RPMI8226 (cell line): Measurements from ENCODE around the gene EXOC2.

ENCODE experiments used
- DNase-seq: peaks from one replicate; pipeline ENCODE4 v3.0.0-alpha.2; 2015

The EXOC2 gene, protein sequence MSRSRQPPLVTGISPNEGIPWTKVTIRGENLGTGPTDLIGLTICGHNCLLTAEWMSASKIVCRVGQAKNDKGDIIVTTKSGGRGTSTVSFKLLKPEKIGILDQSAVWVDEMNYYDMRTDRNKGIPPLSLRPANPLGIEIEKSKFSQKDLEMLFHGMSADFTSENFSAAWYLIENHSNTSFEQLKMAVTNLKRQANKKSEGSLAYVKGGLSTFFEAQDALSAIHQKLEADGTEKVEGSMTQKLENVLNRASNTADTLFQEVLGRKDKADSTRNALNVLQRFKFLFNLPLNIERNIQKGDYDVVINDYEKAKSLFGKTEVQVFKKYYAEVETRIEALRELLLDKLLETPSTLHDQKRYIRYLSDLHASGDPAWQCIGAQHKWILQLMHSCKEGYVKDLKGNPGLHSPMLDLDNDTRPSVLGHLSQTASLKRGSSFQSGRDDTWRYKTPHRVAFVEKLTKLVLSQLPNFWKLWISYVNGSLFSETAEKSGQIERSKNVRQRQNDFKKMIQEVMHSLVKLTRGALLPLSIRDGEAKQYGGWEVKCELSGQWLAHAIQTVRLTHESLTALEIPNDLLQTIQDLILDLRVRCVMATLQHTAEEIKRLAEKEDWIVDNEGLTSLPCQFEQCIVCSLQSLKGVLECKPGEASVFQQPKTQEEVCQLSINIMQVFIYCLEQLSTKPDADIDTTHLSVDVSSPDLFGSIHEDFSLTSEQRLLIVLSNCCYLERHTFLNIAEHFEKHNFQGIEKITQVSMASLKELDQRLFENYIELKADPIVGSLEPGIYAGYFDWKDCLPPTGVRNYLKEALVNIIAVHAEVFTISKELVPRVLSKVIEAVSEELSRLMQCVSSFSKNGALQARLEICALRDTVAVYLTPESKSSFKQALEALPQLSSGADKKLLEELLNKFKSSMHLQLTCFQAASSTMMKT

DNA sequence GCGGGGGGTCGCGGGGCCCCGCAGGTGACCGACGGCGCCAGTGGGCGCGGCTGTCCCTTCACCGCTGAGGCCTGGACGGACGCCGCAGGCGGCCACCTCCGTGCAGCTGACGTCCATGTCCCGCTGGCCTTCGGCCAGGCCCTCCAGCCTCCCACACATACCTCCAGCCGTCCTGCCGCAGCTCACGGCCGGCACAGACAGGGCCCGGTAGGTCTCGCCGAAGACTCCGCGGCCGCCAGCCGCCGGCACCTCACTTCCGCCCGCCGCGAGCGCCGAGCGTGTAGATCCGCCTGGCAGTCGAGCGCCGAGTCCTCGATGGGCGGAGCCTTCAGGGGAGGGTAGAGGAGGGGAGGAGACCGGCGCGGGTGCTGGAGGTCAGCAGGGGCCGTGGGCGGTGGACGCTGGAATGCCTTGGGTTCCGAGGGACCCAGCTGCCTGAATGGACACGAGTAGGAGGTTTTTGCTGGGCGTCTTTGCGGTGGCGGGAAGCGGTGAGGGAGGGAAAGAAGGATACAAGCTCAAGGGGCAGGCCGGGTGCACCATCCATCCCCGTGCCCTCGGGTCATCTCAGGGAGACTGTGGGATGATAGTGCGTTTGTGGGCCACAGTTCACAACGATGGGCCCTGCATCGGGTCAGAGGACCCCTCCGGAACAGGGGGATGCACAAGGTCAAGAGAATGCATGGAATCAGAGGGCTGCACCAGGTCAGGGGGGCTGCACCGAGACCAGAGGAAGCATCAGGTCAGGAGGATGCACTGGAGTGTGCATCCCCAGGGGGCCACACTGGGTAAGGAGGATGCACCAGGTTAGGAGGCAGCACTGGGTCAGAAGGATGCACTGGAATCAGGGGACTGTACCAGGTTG, at the start of gene EXOC2:
TSS of gene EXOC2 (minus strand) at position 282 of the 865 bp plus-strand sequence. CDS start 55,321 bp downstream, outside the sequence.
- peak; percentile 97 for DNase-seq

DNA sequence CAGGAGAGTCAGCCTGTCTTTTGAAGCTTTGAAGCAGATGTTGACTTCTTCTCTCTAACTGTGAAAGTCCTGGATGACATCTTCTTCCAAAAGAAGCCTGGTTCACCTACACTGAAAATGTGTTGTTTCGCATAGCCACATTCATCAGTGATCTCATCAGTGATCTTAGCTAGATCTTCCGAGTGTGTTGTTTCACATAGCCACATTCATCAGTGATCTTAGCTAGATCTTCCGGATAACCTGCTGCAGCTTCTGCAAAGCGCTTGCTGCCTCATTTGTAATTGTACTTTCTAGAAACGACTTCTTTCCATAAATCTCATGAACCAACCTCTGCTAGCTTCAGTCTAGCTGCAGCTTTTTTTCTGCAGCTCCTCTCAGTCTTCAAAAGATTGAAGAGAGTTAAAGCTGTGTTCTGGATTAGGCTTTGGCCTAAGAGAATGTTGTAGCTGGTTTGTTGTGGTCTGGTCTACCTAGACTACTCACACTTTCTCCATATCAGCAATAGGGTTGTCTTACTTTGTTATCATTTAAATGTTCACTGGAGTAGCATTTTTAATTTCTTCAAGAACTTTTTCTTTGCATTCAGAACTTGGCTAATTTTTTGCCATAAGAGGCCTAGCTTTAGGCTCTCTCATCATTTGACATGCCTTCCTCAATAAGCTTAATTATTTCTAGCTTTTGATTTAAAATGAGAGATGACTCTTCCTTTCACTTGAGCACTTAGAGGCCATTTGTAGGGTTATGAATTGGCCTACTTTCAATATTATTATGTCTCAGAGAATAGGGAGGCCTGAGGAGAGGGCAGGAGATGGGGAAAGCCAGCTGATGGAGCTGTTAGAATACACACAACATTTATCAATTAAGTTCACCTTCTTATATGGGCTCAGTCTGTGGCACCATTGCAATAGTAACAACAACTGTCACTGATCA, 48.7 kb upstream of the EXOC2 start:
- no peak for DNase-seq

DNA sequence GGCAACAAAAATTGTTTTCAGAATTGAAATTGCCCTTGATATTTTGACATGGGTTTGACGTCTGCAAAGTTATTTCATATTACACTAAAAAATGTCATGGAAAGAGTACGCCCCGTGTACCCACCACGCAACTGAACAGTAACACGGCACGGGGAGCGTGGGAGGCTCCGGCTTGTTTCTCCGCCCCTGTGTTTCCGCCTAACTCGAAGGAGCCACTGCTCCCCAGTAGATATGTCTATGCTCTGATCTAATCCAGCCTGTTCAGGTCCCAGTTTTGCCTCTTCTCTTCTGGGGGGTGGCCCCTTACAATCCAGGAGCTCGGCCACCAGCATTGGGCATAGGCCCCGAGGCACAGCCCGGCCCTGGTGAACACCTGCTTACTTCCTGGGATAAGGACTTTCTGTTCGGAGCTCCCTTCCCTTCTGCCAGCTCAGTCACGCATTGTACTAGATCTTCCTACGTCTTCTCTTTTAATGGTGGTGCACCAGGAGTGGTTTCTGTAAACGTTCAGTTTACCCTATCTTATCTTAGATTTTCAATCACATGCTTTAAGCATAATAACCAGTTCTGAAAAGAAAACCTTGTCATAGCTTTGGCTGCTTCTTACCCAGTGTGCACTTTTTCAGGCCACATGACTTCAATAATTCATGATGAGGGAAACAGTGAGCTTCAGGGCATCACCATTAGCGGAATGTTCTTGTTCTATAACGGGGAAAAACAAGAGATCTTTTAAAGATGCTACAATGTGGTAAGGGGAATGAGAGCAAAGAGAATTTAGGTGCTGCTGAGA, 43.9 kb upstream of the EXOC2 start:
- no peak for DNase-seq

DNA sequence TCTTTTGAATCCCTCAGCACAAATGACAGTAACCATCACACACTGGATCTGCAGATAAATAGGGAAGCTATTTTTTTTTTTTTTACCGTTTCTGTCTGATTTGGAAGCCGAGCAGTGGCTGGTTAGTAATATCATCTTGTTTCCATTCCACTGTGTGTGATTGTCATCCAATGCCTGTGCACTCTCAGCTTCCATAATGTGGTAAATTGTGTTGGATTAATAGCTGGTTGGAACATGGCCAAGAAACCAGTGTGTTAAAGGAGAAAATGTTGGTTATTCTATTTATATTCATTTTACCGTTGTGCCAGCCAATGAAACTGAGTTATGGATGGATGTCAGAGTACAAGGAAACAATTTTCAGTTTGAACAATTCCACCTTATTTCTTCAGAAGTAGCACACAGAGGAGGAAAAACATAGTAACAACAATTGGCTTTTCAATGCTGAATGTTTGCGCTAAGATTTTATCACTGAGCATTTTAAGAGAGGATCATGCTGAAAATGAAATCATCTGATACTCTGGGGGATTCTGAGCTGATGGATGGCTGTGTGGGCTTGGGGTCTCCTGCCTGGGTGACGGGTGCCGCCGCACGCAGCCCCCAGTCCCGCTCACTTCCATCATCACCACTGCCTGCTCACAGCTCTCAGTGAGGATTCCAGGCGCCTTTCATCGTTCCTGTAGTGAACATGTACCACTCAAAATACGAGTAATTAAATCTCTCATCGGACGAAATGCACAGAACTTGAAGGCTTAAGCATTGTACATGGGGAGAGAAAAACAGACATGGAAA, 40.7 kb upstream of the EXOC2 start:
- no peak for DNase-seq

DNA sequence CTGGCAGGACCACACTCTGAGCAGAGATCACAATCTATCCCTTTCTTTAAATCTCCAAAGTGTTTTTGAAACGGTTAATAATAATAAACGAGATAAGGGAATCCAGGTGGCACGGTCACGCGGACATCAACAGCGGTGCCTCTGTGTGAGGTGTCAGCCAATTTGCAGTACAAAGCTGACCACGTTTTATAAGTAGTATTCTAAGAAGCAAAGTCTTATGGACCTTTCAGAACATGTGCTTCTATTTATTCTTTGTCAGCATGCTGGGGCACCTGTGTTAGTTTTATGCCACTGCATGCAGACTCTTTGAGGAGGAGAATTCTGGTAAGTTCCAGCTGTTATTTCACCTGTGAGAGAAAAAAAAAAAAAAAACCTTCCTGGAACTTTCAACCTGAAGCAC, 39.0 kb upstream of the EXOC2 start:
- DNase-seq: no peak

DNA sequence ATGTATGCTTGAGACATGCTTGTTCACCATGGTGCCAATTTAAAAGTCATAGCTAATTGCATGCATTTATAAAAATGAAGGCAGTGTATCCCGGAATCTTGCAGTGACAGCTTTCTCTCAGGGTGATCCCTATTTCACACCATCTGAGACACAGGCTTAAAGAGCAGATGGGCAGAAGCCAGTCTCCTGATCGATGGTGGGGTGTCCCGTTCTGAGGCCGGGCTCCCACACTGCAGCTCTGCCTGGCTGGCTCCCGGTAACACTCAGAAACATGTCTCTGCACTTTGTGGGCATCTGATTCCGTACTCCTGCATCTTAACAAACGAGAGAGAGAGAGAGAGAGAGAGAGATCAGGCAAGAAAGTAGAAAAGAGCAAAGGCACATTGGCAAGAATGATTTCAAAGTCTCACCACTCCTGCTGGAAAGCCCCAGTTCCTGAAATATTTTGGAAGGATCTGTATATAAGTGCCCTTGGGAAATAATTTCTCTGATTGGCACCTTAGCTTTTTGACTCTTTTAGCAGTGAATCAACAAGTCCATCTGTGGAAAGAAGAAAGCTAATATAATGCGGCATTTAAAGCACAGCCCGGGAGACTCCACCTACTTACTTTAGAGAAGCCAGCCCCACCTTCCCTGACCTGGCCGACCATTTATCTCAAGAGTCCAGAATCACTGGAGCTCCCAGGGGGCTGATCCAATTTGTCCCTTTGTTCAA, 36.8 kb upstream of the EXOC2 start:
- DNase-seq: no peak

DNA sequence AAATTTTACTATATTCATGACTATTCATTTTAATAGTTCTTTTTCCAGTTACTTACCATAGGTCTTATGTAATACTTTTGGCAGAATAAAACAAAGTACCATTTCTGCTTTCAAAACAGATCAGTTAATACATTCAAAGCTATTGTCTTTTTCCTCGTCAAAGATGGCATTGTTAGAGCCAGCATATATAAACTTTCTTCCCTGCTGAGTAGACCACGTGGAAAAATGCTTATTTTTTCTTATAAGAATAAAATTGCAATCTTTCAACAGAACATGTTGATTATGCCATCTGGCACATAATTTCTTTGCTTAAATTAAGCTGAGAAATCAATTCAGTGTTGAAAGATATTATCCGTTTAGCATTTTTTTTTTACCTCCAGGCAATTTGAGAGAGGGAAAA, 34.9 kb upstream of the EXOC2 start:
- no peak for DNase-seq

DNA sequence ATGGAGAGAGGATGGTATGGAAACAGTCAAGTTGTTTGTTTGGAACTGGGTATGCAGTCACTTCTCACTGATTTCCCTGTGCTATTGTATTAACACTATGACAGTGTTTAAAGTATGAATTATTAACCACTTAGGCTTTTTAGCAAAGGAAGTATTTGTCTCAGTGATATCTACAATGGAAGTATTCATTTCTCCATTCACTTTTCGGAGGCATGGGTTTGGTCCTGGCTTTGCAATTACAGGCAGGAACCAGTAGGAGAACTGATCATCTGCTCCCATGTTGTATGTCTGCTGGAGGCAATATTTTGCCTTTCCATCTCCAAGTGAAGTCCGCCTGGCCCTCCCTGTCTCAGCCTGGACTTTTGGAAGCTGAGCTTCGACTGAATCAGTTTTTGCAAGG, 30.6 kb upstream of the EXOC2 start:
- no peak for DNase-seq

DNA sequence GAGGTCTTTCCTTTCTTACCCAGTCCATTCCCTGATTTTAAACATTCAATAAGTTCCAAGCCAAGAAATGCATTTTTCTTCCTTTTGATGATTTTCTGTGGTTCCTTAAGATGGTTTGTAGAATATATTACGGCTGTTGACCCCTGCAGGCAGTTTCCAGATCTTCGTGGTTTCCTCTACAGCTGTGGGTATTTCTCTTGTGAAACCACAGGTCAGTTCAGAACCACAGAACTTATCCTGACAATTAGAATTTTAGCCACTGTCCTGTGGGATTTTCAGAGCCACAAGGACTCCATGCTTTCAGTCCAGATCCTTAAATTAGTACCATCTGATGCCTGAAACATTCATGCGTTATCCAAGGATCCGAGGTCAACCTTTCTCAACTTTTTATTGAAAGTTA, 29.7 kb upstream of the EXOC2 start:
- DNase-seq: no peak

DNA sequence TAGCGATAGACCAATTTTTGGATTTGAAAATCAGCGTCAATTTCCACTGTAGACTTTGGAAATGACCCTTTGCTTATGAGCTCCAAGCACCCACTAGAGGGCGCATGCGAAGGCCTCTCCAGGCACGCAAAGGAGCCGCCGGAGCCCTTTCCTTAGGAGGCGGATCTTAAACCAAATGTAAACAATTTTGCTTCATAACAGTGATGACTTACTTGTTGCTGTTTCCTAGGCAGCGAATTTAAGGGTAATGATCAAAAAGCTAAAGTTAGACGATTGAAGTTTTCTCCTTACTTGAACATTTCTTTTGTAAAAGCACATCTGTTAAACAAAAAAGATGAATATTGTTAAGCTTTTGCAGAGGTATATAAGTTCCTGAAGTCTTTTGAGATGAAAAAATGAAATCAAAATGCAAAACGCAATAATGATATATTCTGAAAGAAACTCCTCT, 29.2 kb upstream of the EXOC2 start:
- peak; percentile 92 for DNase-seq

DNA sequence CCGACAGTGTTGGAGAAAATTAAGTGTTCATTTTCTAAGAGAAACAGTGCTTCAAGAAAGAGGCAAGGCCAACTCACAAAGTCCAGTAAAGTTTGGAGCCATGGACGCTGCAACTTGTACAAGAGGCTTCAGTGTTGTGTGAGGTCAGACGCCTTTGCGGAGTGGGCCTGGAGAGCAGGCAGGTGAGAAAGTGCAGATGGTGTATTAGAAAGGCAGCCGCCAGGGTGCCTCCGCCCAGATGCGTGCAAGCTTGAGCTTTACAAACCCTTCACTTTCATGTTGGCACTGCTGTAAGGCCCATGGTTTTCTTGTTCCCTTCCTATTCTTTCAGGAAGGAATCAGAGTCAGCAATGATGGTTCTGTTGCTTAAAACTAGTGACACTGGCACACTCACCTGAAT, 25.4 kb upstream of the EXOC2 start:
- DNase-seq: no peak

DNA sequence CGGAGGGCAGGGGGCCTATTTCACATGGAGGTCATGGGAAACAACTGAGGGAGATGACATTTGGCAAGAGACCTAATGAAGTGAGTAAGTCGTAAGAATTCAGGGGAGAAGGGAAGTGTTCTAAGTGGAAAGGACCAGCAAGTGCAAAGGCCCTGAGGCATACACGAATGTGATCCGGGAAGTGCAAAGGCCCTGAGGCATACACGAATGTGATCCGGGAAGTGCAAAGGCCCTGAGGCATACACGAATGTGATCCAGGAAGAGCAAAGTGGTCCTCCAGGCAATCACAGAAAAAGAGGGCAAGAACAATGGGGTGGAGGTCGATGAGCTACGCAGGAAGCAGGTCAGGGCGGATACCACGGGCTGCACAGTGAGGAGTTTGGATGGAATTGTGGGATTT, 24.2 kb upstream of the EXOC2 start:
- no peak for DNase-seq

DNA sequence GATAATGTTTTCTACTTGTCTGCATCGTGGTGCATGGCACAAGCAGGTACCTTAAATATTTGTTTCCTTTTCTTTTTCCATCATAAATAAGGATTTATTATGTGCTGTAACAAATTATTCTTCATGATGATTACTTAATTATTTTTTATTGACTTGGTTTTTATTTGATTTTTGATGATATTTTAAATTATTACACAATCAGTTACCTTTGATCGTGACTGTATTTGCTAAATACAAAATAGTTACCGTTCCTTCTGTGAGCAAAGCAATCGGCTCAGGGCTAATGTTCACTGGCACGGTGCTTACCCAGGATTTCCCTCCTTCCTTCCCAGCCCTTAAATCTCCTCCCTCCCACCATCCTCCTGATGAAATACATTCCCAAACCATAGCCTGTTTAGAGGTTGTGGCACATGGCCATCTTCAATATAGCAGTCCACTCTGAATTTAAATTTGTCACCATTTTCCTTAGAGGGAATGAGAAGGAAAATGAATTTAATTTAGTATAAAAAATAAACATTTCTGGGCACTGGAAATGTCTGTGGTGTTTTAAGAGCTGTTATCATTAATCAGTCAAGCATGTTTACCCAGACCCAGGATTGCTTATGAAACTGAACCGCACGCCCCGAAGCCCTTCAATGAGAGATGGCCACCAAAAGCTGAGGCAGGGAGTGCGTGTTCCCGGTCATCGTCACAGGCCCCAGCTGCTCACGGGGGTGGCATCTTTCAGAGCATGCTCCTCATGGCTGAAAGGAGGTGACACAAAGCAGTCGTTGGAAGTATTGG, 23.0 kb upstream of the EXOC2 start:
- no peak for DNase-seq

DNA sequence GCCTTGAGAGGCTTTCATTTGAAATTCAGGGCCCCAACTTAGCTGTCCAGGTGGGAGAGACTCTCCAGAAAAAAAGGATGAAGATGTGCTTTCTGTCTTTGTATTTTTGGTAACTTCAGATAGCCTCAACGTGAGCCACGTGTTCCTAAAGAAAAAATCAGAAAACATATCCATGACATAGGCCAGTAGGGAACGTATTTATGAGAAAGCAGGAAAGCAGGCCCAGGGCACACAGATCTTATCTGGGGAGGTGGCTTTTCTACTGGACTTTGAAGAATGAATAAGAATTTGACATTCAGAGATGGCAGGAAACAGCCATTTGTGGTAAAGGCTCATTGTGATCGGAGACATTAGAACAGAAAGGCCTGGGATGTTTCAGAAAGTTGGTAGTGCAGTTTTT, 21.2 kb upstream of the EXOC2 start:
- DNase-seq: no peak

DNA sequence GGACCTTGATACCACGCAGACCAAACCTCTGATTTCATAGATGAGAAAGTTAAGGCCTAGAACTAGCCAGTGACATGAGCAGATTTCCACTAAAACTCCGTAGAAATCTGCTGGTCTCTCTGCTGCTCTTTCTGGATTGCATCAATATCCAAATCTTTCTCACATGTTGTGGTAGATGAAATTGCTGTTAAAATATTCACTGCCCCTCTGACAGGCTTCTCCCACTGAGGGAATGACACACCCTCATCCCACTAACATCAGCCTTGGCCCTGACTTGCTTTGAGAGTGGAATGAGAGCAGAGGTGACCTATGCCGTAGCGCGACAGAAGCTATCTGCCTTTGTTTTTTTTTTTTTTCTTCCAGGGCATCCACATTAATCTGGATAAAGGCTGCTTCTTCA, 20.4 kb upstream of the EXOC2 start:
- DNase-seq: no peak

DNA sequence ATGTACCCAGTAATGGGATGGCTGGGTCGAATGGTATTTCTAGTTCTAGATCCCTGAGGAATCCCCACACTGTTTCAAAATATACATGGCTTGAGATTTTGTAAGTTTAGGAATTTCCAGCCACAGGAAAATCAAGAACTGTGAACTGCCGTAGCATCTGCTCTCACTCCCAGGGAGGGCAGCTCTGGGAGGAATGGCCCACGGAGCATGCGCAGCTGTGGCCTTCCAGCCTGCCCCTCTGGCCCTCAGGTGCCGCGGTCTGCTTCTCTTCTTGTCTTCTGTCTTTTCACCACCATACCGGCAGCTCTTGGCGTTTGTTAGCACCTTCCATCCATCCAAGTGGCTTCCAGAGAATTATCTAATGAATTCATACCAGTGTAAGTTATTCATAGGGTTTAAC, 19.9 kb upstream of the EXOC2 start:
- DNase-seq: no peak

DNA sequence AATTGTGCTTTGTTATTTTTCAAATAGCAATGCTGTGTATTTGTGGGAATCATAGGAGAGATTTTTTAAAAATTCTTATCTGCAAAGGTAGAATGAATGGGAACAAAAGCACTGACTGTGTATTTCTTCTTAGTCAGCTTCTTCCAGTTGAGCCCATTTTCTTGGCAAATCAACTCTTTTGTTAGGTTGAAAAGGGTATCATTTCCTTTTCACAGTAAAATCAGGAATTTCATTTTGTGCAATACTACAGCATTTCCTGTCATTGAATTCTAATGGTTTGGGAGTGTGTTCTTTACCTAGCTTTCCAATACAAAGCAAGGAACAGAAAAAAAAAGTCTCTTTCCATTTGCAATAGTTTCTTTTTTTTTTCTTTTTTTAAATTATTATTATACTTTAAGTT, 19.0 kb upstream of the EXOC2 start:
- DNase-seq: no peak
